ENCODE results near the gene TRIM16. TPM values are rescaled to one million over a fixed set of nuclear protein-coding genes. Genes with fewer than 3 reads are reported as not detected.
"Not testable (repeated sequence)": the region's sequence is repeated elsewhere in the genome, so short reads cannot be mapped to it uniquely, and the experiment has no call there.

Gene TRIM16
- 10.9 and 13.2 TPM in 2 replicates for total RNA-seq (2014; rRNA removed; shearing (Covaris generic); ENCODE audit: low replicate concordance)

DNA sequence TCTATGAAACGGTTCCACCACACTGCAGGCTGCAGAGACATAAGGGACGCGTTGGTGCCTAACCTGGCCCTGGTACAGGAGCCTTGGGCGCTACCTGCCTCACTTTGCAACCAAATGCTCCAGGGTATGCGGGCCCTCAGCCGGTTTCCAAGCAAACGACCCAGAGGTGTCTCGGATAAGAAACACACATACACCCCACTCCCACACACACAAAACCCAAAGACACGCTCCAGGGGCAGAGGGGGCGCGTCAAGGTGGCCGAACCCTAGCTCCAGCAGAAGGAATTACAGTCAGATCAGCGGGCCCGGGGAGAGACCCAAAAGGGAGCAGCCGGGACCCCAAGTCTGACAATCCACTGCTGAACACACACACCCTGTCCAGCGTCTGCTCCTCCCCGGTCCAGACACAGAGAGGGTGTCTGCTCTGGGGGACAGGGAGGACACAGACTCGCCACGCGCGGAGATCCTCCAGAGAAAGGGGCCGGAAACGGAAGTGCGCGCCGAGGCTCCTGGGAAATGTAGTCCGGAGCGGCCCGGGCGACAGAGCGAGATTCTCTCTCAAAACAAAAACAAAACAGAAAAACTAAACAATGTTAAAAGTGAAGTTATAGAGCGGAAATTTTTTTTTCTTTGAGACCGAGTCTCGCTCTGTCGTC, at the start of gene TRIM16:
TSS of gene TRIM16 (minus strand) at position 488 of the 655 bp plus-strand sequence. CDS start 32,702 bp downstream, outside the sequence.
- peaks cover 14% of the 10 kb centered on the region for H3K4me1 ChIP-seq (ENCODE audit: low read length)
- not testable (repeated sequence) for H3K36me3 ChIP-seq (ENCODE audit: insufficient read depth, low read length); H3K79me2 ChIP-seq (ENCODE audit: low read length); H4K20me1 ChIP-seq (ENCODE audit: insufficient read depth, low read depth, low read length); H3K9me2 ChIP-seq (replicated peaks; ENCODE audit: insufficient read depth, low read length); H3K27ac ChIP-seq (ENCODE audit: low read length); H3K27me3 ChIP-seq (ENCODE audit: low read length); H3K9me3 ChIP-seq (ENCODE audit: low read length)
- H2AFZ ChIP-seq (ENCODE audit: low read length): peak within 1 kb of the TSS; percentile 87
- peak within 1 kb of the TSS; percentile 79 for H3K9ac ChIP-seq (ENCODE audit: low read length)
- H3K4me3 ChIP-seq (ENCODE audit: low read length): peak within 1 kb of the TSS; percentile 82
- H3K4me2 ChIP-seq (ENCODE audit: low read depth, low read length, poor library complexity, severe bottlenecking): peak within 1 kb of the TSS; percentile 75
- peak; percentile 90 for DNase-seq

GRCh38 chr17:15733174-15733789, 49.2 kb upstream of the TRIM16 start:
- not testable (repeated sequence) for H3K27me3 ChIP-seq (ENCODE audit: low read length); H3K4me2 ChIP-seq (ENCODE audit: low read depth, low read length, poor library complexity, severe bottlenecking); H3K9me3 ChIP-seq (ENCODE audit: low read length); H3K36me3 ChIP-seq (ENCODE audit: insufficient read depth, low read length); H4K20me1 ChIP-seq (ENCODE audit: insufficient read depth, low read depth, low read length); H3K9ac ChIP-seq (ENCODE audit: low read length); DNase-seq; H3K4me1 ChIP-seq (ENCODE audit: low read length); H3K79me2 ChIP-seq (ENCODE audit: low read length); H3K9me2 ChIP-seq (replicated peaks; ENCODE audit: insufficient read depth, low read length); H3K27ac ChIP-seq (ENCODE audit: low read length); H2AFZ ChIP-seq (ENCODE audit: low read length); H3K4me3 ChIP-seq (ENCODE audit: low read length)

GRCh38 chr17:15731900-15732299, 47.8 kb upstream of the TRIM16 start, which contains the start of gene TBC1D26:
TBC1D26 (plus strand) TSS chr17:15732283; CDS start chr17:15735349, 3,066 bp downstream.
- not testable (repeated sequence) for H3K4me1 ChIP-seq (ENCODE audit: low read length); H2AFZ ChIP-seq (ENCODE audit: low read length); H3K27ac ChIP-seq (ENCODE audit: low read length); H3K4me2 ChIP-seq (ENCODE audit: low read depth, low read length, poor library complexity, severe bottlenecking); H3K4me3 ChIP-seq (ENCODE audit: low read length); H3K9me3 ChIP-seq (ENCODE audit: low read length); H3K27me3 ChIP-seq (ENCODE audit: low read length); H3K9me2 ChIP-seq (replicated peaks; ENCODE audit: insufficient read depth, low read length); H4K20me1 ChIP-seq (ENCODE audit: insufficient read depth, low read depth, low read length); DNase-seq; H3K36me3 ChIP-seq (ENCODE audit: insufficient read depth, low read length); H3K9ac ChIP-seq (ENCODE audit: low read length); H3K79me2 ChIP-seq (ENCODE audit: low read length)

DNA sequence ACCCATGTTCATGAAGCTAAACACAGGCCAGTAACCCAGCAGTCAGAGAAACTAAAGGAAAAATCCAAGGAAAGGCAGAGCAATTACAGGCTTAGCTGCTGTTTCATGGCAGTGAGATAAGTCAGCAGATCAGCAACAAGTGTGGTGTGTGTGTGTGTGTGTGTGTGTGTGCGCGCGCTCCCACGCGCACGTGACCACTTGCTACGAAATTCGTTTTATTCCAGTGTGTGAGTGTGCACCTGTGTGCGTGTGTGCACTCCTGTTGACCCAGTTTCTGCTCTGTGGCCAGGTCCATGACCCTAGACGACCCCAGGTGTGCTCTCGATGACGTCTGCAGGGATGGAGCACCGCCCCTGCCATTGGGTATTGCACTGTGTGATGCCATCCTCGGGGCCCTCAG, 46.4 kb upstream of the TRIM16 start:
- H3K27me3 ChIP-seq (ENCODE audit: low read length); H3K9me2 ChIP-seq (replicated peaks; ENCODE audit: insufficient read depth, low read length); DNase-seq; H3K4me1 ChIP-seq (ENCODE audit: low read length); H4K20me1 ChIP-seq (ENCODE audit: insufficient read depth, low read depth, low read length); H2AFZ ChIP-seq (ENCODE audit: low read length); H3K27ac ChIP-seq (ENCODE audit: low read length); H3K9ac ChIP-seq (ENCODE audit: low read length); H3K4me2 ChIP-seq (ENCODE audit: low read depth, low read length, poor library complexity, severe bottlenecking); H3K4me3 ChIP-seq (ENCODE audit: low read length); H3K36me3 ChIP-seq (ENCODE audit: insufficient read depth, low read length); H3K9me3 ChIP-seq (ENCODE audit: low read length); H3K79me2 ChIP-seq (ENCODE audit: low read length): not testable (repeated sequence)

GRCh38 chr17:15716601-15717563, 32.8 kb upstream of the TRIM16 start:
- not testable (repeated sequence) for DNase-seq; H3K36me3 ChIP-seq (ENCODE audit: insufficient read depth, low read length); H3K9me2 ChIP-seq (replicated peaks; ENCODE audit: insufficient read depth, low read length); H3K4me2 ChIP-seq (ENCODE audit: low read depth, low read length, poor library complexity, severe bottlenecking); H3K4me3 ChIP-seq (ENCODE audit: low read length); H4K20me1 ChIP-seq (ENCODE audit: insufficient read depth, low read depth, low read length); H3K9ac ChIP-seq (ENCODE audit: low read length); H2AFZ ChIP-seq (ENCODE audit: low read length); H3K27me3 ChIP-seq (ENCODE audit: low read length); H3K79me2 ChIP-seq (ENCODE audit: low read length); H3K27ac ChIP-seq (ENCODE audit: low read length); H3K4me1 ChIP-seq (ENCODE audit: low read length); H3K9me3 ChIP-seq (ENCODE audit: low read length)

- H2AFZ ChIP-seq (ENCODE audit: low read length); H3K79me2 ChIP-seq (ENCODE audit: low read length); H3K4me2 ChIP-seq (ENCODE audit: low read depth, low read length, poor library complexity, severe bottlenecking); H4K20me1 ChIP-seq (ENCODE audit: insufficient read depth, low read depth, low read length); DNase-seq; H3K4me1 ChIP-seq (ENCODE audit: low read length); H3K27me3 ChIP-seq (ENCODE audit: low read length); H3K27ac ChIP-seq (ENCODE audit: low read length); H3K9me2 ChIP-seq (replicated peaks; ENCODE audit: insufficient read depth, low read length); H3K4me3 ChIP-seq (ENCODE audit: low read length); H3K9ac ChIP-seq (ENCODE audit: low read length): not testable (repeated sequence)
- peaks cover 21% of the 10 kb centered on the region for H3K9me3 ChIP-seq (ENCODE audit: low read length)
- peaks cover 45% of the 10 kb centered on the region for H3K36me3 ChIP-seq (ENCODE audit: insufficient read depth, low read length)
Measured at GRCh38 chr17:15708879-15709278, 24.8 kb upstream of the TRIM16 start.

DNA sequence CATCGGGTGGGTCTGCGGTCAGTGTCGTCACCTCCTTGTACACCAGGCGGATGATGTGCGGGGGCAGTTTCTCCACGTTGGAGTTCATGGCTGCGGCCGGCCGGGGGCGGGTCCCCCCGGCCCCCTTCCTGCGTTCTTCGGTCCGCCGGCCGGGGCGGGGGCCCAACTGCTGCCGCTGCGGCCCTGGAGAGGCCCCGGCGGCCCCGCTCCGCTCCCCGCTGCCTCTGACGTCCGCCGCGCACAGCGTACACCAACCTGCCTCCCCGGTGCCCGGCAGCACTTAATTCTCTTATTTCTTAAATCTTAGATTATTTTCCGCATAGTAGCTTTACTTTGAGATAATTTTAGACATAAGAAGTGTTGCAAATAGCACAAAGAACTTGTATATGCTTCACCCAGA, 20.7 kb upstream of the TRIM16 start:
- not testable (repeated sequence) for H3K4me1 ChIP-seq (ENCODE audit: low read length); H3K4me2 ChIP-seq (ENCODE audit: low read depth, low read length, poor library complexity, severe bottlenecking); H2AFZ ChIP-seq (ENCODE audit: low read length); H4K20me1 ChIP-seq (ENCODE audit: insufficient read depth, low read depth, low read length); H3K79me2 ChIP-seq (ENCODE audit: low read length); H3K27ac ChIP-seq (ENCODE audit: low read length); H3K9me2 ChIP-seq (replicated peaks; ENCODE audit: insufficient read depth, low read length); H3K4me3 ChIP-seq (ENCODE audit: low read length); H3K27me3 ChIP-seq (ENCODE audit: low read length); H3K9ac ChIP-seq (ENCODE audit: low read length); DNase-seq
- Histone ChIP-seq H3K9me3 (ENCODE audit: low read length) (peaks cover 21% of the 10 kb centered on the region), H3K36me3 (ENCODE audit: insufficient read depth, low read length) (peaks cover 47% of the 10 kb centered on the region)

GRCh38 chr17:15704239-15704638, 20.1 kb upstream of the TRIM16 start:
- Histone ChIP-seq H3K9me3 (ENCODE audit: low read length) (peaks cover 21% of the 10 kb centered on the region), H3K36me3 (ENCODE audit: insufficient read depth, low read length) (peaks cover 47% of the 10 kb centered on the region)
- not testable (repeated sequence) for H3K9me2 ChIP-seq (replicated peaks; ENCODE audit: insufficient read depth, low read length); H4K20me1 ChIP-seq (ENCODE audit: insufficient read depth, low read depth, low read length); H3K27ac ChIP-seq (ENCODE audit: low read length); H3K4me2 ChIP-seq (ENCODE audit: low read depth, low read length, poor library complexity, severe bottlenecking); H3K79me2 ChIP-seq (ENCODE audit: low read length); H3K4me1 ChIP-seq (ENCODE audit: low read length); H3K9ac ChIP-seq (ENCODE audit: low read length); DNase-seq; H2AFZ ChIP-seq (ENCODE audit: low read length); H3K27me3 ChIP-seq (ENCODE audit: low read length); H3K4me3 ChIP-seq (ENCODE audit: low read length)
